Stimulated activated naive CD8-positive, alpha-beta T cell treated with anti-CD3 and anti-CD28 coated beads, Interleukin-15, Interleukin-2, amounts not matched to agents 100 ng/mL and 50 ng/mL, for 24 hours (primary cell): ENCODE data around the gene ATP10A.

ENCODE experiments used
- H3K27ac Mint-ChIP-seq: one replicate; pipeline ENCODE4 v1.8.0; 2021; ENCODE audit warnings: mild to moderate bottlenecking, mixed read lengths
- H3K27me3 Mint-ChIP-seq: one replicate; pipeline ENCODE4 v1.8.0; 2021; ENCODE audit warnings: mixed read lengths
- H3K36me3 Mint-ChIP-seq: one replicate; pipeline ENCODE4 v1.8.0; 2021; ENCODE audit warnings: low read depth, mixed read lengths
- H3K4me1 Mint-ChIP-seq: one replicate; pipeline ENCODE4 v1.8.0; 2021; ENCODE audit warnings: low read depth, mixed read lengths
- H3K4me3 Mint-ChIP-seq: one replicate; pipeline ENCODE4 v1.8.0; 2021; ENCODE audit warnings: mild to moderate bottlenecking, mixed read lengths
- H3K9me3 Mint-ChIP-seq: one replicate; pipeline ENCODE4 v1.8.0; 2021; ENCODE audit warnings: mixed read lengths

The ATP10A gene

DNA sequence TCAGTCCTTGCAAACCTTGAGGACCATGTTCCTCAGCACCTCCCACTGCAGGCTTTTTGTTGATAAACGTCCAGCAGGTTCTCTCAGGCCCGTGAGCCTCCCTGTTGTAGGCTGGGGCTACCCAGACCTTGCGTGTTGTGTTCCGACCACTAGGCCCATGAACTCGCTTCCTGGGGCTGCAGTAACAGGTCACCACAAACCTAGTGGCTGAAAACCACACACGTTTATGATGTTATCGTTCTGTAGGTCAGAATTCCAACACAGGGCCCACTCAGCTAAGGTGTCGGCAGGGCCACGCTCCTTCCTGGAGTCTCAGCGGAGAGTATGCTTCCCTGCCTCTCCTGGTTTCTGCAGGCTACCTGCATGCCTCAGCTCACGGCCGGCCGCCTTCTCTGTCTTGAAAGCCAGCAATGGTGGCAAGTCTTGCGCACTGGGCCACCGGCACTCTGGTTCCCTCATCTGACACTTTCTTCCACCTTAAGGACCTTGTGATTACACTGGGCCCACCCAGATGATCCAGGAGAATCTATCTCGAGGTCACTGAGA lies 60.8 kb downstream of the ATP10A start:
- H3K4me3 Mint-ChIP-seq = no peak overlapping the region
- no peaks in the 10 kb centered on the region for H3K9me3 Mint-ChIP-seq
- no peaks in the 10 kb centered on the region for H3K27me3 Mint-ChIP-seq
- no peak overlapping the region for H3K27ac Mint-ChIP-seq
- H3K36me3 Mint-ChIP-seq = peaks cover 7% of the 10 kb centered on the region
- peaks cover 60% of the 10 kb centered on the region for H3K4me1 Mint-ChIP-seq

DNA sequence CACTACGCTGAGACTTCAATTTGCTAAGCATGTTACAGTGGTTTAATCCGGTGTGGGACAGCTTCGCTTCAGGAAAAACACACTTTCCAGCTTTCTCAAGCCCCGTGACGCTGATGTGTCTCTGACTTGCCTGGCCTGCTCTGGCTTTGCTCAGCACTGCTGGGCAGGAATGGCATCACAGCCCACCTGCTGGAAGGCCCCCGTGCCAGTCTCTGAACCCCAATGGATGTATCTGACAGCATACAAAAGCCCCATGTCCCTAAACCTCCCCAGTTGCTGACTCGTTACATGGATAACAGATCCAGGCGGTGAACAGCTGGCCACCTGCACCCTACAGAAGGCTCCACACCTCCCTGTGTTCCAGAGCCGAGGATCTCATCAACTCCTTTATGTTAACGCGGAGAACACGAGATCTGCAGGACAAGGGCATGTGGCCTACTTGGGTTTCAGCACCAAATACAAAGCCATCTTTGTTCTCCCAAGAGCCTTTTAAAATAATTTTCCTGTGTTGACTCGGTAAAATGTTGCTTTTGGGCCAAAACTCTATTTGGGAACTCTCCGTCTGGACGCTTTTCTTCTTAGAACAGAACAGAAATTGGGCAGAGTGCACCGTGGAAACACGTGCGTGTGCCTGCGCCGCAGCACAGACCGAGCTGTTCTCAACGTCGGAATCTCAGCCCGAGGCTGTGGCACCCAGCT lies 61.4 kb downstream of the ATP10A start:
- Mint-ChIP-seq H3K4me3 (no peak overlapping the region), H3K36me3 (peaks cover 5% of the 10 kb centered on the region), H3K4me1 (peaks cover 60% of the 10 kb centered on the region), H3K27me3 (no peaks in the 10 kb centered on the region), H3K9me3 (no peaks in the 10 kb centered on the region), H3K27ac (no peak overlapping the region)

DNA sequence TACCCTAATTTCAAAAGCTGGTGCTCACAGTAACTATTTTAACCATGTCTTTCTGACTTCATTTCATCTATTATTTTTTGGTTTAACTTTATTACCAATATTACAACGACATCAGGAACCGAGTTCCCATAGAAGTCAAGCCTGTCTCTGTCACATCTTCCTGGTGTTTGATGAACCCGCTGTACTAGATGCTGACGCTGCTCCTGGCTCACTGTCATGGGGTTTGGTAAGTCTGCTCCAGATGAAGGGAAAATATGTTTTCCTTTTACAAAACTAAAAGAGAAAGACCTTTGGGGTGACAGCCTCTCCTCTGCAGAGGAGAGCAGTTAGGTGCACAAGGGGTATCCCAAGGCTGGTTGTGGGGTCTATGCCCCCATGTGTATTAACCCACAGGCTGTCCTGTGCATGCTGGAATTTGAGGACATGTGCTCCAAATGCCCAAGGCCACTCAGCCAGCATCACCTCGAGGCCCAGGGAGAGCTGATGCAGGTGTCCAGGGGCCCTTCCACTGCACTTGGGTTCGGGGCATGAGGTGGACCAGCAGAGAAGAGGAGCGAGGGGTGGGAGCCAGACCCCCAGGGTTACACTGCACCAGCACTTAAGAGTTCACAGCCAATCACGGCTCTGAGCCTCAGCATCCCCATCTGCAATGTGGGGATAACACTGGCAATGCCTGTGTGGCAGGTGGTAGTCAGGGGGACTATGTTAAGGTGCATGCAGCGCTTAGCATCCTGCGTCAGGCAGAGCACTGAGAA lies 62.2 kb downstream of the ATP10A start:
- H3K36me3 Mint-ChIP-seq = peaks cover 4% of the 10 kb centered on the region
- no peak overlapping the region for H3K27ac Mint-ChIP-seq
- no peaks in the 10 kb centered on the region for H3K27me3 Mint-ChIP-seq

DNA sequence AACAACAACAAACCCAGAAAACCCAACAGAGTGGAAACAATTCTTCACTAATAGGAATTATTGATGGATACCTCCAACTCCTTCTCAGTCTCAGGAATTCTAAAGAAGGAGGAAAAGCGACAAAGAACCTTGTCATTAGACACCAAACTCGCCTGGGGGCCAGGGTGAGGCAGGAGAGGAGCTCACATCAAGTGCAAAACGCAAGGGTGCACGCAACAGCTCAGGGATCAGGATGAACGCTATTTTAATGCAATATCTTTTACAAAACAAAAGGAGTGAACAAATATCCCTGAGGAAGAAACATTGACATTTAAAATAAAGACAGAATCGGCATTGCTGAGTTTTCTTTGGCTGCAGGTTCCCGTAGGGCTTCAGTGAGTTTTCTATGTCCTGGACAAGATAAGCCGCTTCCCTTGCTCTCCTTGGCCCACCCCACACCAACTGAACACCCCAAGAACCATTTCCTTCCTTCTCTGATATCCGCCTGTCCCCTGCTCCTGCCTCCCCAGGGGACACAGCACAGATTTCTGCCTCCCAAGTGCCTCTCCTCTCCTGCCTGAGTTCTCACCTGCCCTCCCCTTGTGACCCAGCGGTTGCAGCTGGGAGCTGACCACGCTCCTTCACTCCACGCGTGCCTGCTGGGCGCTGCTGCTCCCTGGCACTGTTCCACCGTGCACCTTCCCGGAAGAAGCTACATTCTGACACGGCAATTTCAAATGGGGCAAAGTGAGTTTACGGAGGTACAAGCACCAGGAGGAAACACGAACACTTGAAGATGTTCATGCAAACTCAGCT lies 63.0 kb downstream of the ATP10A start:
- H3K36me3 Mint-ChIP-seq = peaks cover 8% of the 10 kb centered on the region
- peak overlapping the region; percentile 76 for H3K27ac Mint-ChIP-seq
- no peaks in the 10 kb centered on the region for H3K27me3 Mint-ChIP-seq
- no peaks in the 10 kb centered on the region for H3K9me3 Mint-ChIP-seq
- peak overlapping the region; percentile 17 for H3K4me3 Mint-ChIP-seq
- H3K4me1 Mint-ChIP-seq = peaks cover 67% of the 10 kb centered on the region

More for the DNA sequence above, 62.2 kb downstream of the ATP10A start:
- Mint-ChIP-seq H3K4me1 (peaks cover 61% of the 10 kb centered on the region), H3K9me3 (no peaks in the 10 kb centered on the region), H3K4me3 (no peak overlapping the region)

DNA sequence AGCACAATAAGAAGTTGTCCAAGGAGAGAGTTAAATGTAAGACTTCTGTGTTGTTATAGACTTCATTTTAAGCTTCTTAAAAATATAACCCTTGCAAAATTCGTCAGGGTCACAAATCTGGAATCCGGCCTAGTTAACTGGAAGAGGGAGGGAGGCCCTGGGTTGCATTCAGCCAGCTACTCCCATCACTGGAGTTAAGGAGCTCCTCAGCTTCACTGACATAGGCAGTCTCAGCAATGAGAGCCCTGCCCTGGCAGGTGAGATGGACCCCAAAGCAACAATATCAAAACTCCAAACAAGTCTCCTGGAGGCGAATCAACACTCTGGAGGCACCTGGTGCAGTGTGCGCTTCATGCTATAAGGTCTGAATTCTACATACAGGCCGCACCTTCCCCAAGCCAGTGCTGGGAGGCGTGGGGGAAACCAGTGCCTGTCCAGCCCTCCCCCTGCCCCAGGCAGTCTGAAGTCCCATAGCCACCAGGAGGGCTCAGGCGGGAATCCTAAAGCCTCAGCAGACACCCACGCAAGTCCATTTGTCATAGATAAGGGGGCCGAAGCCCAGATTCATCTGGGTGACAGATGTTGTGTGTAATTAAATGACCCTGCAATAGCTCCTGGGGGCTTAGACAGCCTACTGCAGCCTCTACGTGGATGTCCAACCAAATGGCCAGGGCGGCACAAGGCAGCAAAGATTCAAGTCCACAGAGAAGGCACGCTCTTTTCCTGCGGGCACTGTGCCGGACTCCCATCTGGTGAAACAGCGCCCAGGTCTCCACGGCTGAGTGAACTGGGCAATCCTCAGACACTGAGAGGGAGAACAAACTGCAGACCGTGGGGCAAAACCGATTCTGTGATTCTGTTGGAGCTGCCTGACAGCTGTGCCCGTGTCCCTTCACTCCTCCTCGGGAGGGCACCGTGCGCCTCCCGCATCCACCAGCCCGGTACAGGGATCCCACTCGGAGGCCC lies 64.9 kb downstream of the ATP10A start:
- Mint-ChIP-seq H3K9me3 (no peaks in the 10 kb centered on the region), H3K36me3 (peaks cover 11% of the 10 kb centered on the region), H3K27me3 (no peaks in the 10 kb centered on the region), H3K27ac (no peak overlapping the region), H3K4me3 (no peak overlapping the region), H3K4me1 (peaks cover 80% of the 10 kb centered on the region)

DNA sequence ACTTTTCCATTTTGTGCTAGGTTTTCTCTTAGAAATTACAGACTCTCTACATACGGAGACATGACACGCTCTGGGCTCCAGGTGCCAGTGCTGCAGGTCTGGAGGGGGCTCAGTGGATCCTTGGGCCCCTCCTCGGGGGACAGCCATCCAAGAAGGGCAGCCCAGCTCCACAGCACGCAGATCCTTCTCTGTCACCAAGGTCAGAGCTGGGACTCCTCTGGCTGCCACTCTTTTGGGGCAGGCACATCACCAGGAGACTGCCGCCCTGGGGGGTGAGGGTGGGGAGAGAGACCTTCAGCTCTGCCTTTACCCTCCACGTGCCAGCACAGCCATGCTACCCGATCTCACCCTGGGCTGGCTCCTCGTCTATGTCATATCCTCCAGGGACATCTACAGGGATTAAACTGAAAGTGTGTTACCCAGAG lies 65.6 kb downstream of the ATP10A start:
- Mint-ChIP-seq H3K4me3 (no peak overlapping the region), H3K4me1 (peaks cover 81% of the 10 kb centered on the region), H3K27ac (no peak overlapping the region), H3K27me3 (no peaks in the 10 kb centered on the region), H3K9me3 (no peaks in the 10 kb centered on the region), H3K36me3 (peaks cover 11% of the 10 kb centered on the region)

DNA sequence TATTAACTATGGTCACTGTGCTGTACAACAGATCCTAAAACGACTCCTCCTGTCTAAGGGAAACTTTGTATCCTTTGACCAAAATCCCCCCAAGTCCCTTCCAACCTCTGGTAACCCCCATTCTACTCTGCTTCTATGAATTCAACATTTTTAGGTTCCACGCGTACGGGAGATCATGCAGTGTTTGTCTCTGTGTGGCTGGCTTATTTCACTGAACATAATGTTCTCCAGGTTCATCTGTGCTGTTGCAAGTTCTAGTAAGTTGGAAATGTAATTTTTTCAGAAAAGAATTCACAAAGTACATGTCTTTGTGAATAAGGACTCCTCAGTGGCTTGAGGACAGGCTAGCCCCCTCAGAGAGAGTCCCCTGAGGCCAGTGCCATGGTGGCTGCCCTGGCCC lies 66.1 kb downstream of the ATP10A start:
- no peak overlapping the region for H3K27ac Mint-ChIP-seq
- peaks cover 11% of the 10 kb centered on the region for H3K36me3 Mint-ChIP-seq

DNA sequence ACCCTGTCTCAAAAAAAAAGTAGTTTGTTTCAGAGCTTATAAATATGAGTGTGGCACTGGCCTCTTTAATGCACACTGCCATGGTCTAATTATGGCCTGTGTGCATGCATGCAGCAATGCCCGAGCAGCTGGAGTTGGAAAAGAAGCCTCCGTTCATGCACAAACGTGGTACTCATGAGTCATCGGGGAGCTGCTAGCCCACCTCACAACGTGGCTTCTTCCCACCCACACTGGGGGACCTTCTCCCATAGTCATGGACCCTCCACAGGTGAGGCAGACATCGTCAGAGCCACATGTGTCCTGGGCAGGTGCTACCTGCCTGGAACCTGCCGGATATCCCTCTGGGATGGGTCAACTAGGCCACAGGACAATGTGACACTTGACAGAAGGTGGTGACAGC lies 66.7 kb downstream of the ATP10A start:
- peaks cover 81% of the 10 kb centered on the region for H3K4me1 Mint-ChIP-seq
- no peak overlapping the region for H3K27ac Mint-ChIP-seq

More for the DNA sequence above, 66.1 kb downstream of the ATP10A start:
- Mint-ChIP-seq H3K27me3 (no peaks in the 10 kb centered on the region), H3K4me3 (no peak overlapping the region), H3K9me3 (no peaks in the 10 kb centered on the region), H3K4me1 (peaks cover 80% of the 10 kb centered on the region)

DNA sequence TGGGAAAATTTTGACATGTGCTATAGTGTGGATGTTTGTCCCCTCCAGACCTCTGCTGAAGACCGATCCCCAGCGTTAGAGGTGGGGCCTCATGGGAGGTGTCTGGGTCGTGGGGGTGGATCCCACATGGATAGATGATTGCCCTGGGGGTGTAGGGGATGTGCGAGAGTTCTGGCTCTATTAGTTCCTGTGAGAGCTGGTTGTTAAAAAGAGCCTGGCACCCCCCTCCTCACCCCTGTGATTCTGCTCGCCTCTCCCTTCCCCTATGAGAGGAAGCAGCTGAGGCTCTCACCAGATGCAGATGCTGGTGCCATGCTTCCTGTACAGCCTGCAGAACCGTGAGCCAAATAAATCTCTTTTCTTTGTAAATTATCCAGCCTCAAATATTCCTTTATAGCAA lies 67.4 kb downstream of the ATP10A start:
- peaks cover 82% of the 10 kb centered on the region for H3K4me1 Mint-ChIP-seq
- no peak overlapping the region for H3K4me3 Mint-ChIP-seq
- no peaks in the 10 kb centered on the region for H3K27me3 Mint-ChIP-seq
- no peaks in the 10 kb centered on the region for H3K9me3 Mint-ChIP-seq
- peaks cover 11% of the 10 kb centered on the region for H3K36me3 Mint-ChIP-seq
- H3K27ac Mint-ChIP-seq = no peak overlapping the region

More for the DNA sequence above, 66.7 kb downstream of the ATP10A start:
- Mint-ChIP-seq H3K36me3 (peaks cover 11% of the 10 kb centered on the region), H3K4me3 (no peak overlapping the region), H3K27me3 (no peaks in the 10 kb centered on the region), H3K9me3 (no peaks in the 10 kb centered on the region)

DNA sequence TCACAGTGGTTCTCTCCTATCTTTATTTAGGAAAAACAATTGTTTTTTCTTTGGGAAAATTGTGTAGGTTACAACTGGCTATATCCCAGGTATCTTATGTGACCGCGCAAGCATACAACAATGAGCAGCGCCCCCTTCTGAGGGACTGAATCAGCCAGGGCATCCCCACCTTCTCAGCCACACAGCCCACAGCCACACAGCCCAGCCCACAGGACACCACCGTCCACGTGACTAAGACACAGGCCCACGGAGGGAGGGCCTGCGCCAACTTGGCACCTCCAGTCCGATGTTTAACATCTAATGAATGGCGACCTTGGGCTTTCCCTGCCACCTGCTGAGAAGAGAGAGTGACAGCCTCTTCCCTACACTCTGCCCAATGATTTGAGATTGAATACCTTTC lies 68.1 kb downstream of the ATP10A start:
- Mint-ChIP-seq H3K9me3 (no peaks in the 10 kb centered on the region), H3K27me3 (no peaks in the 10 kb centered on the region), H3K4me1 (peaks cover 82% of the 10 kb centered on the region), H3K27ac (no peak overlapping the region), H3K36me3 (peaks cover 11% of the 10 kb centered on the region), H3K4me3 (no peak overlapping the region)

DNA sequence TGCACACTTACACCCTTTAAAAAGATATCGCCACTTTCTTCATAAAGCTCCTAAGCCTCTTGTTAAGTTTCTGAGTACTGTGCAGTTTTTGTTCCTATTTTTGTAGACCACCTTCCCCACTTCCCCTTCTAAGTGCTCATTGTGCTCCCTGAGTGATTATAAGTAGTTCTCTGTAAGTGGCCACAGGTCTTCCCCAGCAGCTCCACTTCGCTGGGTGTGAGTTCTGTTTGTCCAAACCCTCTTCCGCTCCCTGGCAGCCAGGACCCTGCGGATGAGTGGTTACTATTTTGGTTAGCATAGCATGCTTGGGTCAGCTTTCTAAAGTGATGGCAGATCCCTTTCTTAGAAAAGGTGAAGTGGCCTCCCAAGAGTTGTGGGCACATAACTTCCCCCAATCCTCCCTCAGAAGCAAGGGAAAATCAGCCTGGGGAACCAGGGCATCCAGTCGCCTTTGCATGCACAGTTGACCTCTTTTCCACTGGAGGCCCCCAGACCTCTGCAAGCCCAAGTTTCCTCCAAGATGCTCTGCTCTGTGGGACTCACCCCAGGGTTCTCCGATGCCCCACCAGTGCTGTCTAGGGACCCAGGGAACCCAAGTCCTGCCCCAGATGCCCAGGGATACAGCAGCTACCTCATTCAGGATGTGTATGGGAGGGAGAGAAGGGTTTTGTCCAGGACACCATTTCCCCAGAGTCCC lies 69.6 kb downstream of the ATP10A start:
- H3K36me3 Mint-ChIP-seq = peaks cover 13% of the 10 kb centered on the region
- no peak overlapping the region for H3K4me3 Mint-ChIP-seq
- H3K27ac Mint-ChIP-seq = no peak overlapping the region
- H3K4me1 Mint-ChIP-seq = peaks cover 83% of the 10 kb centered on the region
- no peaks in the 10 kb centered on the region for H3K27me3 Mint-ChIP-seq
- H3K9me3 Mint-ChIP-seq = no peaks in the 10 kb centered on the region

DNA sequence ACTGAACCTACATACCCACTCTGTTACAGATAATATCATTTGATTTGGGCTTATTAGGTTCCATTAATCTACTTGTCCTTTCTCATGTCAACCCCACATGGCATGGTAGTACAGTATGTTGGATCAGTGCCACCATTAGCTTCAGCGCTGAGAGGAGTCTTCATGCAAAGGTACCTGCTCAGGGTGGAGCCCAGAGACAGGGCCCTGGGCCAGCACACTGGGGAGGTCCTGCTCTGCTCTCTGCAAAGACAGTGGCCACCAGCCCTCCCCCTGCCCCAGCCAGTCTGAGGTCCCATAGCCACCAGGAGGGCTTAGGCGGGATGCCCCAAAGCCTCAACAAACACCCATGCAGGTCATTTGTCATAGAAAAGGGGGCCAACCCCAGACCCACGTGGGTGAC lies 71.0 kb downstream of the ATP10A start:
- Mint-ChIP-seq H3K9me3 (no peaks in the 10 kb centered on the region), H3K4me3 (no peak overlapping the region), H3K27ac (no peak overlapping the region), H3K27me3 (no peaks in the 10 kb centered on the region), H3K4me1 (peaks cover 91% of the 10 kb centered on the region), H3K36me3 (peaks cover 14% of the 10 kb centered on the region)

DNA sequence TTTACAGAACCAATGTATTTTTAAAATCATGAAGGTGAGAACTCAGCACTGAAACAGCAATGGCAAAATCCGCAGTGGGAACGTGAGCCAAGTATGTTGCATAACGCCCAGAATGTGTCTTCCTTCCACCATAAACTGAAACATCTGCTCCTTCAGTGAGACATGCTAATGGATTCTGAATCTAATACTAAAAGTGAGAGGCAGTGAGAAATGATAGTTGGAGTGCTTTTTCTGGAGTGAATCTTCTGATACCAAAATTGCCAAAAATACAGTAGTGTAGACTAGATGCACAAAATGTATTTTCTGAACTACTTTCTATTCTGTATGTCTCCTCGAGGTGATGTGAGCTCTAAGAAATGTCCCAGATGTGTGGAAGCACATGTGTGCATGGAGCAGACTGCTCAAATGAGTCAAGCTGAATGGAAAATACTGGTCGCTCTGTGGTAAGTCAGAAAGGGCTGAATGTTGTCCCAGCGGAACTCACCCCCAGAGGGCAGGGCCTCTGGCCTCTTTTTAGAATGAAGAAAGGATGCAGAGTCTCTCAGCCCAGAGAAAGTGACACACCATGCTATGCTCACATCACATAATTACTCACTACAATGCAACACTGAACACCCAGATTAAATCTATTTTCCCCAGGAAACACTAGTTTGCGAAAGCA lies 73.0 kb downstream of the ATP10A start:
- peak overlapping the region; percentile 94 for H3K27ac Mint-ChIP-seq
- peaks cover 13% of the 10 kb centered on the region for H3K36me3 Mint-ChIP-seq
- H3K27me3 Mint-ChIP-seq = no peaks in the 10 kb centered on the region
- peaks cover 83% of the 10 kb centered on the region for H3K4me1 Mint-ChIP-seq
- no peaks in the 10 kb centered on the region for H3K9me3 Mint-ChIP-seq
- peak overlapping the region; percentile 62 for H3K4me3 Mint-ChIP-seq
